Measurements from ENCODE around the gene TMEM14B. TPM values are rescaled to one million over a fixed set of nuclear protein-coding genes. Genes with fewer than 3 reads are reported as not detected.
"Not testable (repeated sequence)": the region's sequence is repeated elsewhere in the genome, so short reads cannot be mapped to it uniquely, and the experiment has no call there.

TMEM14B gene
- total RNA-seq: 102 TPM

GRCh38 chr6:10747251-10747972, at the start of gene TMEM14B:
Gene TMEM14B, plus strand, starts transcription at chr6:10747805. Its CDS starts 1,441 bp downstream, at chr6:10749246.
- DNase-seq: peak; percentile 99

GRCh38 chr6:10713962-10714361, 33.6 kb upstream of the TMEM14B start:
- no peak for DNase-seq

GRCh38 chr6:10719296-10719963, 28.2 kb upstream of the TMEM14B start:
- no peak for DNase-seq

- peak; percentile 61 for DNase-seq
Measured at GRCh38 chr6:10719964-10720264, 27.7 kb upstream of the TMEM14B start.

- peak; percentile 58 for DNase-seq
Measured at GRCh38 chr6:10720265-10720959, 27.2 kb upstream of the TMEM14B start.

GRCh38 chr6:10720960-10721849, 26.4 kb upstream of the TMEM14B start:
- not testable (repeated sequence) for DNase-seq

- no peak for DNase-seq
Measured at GRCh38 chr6:10721850-10722569, 25.6 kb upstream of the TMEM14B start.

- DNase-seq: no peak
Measured at GRCh38 chr6:10722570-10722819, 25.1 kb upstream of the TMEM14B start.

GRCh38 chr6:10722820-10723566, 24.6 kb upstream of the TMEM14B start, which contains the start of gene TMEM14C:
Gene TMEM14C, plus strand, starts transcription at chr6:10723070. Its CDS starts 1,544 bp downstream, at chr6:10724614.
- peak; percentile 99 for DNase-seq

GRCh38 chr6:10723567-10723881, 24.1 kb upstream of the TMEM14B start:
- DNase-seq: no peak

- no peak for DNase-seq
Measured at GRCh38 chr6:10725044-10725443, 22.6 kb upstream of the TMEM14B start.

GRCh38 chr6:10725716-10726115, 21.9 kb upstream of the TMEM14B start:
- no peak for DNase-seq

GRCh38 chr6:10730254-10730653, 17.4 kb upstream of the TMEM14B start:
- no peak for DNase-seq

GRCh38 chr6:10733151-10733715, 14.4 kb upstream of the TMEM14B start:
- no peak for DNase-seq

GRCh38 chr6:10733863-10734262, 13.7 kb upstream of the TMEM14B start:
- no peak for DNase-seq

GRCh38 chr6:10736731-10737130, 10.9 kb upstream of the TMEM14B start:
- DNase-seq: no peak

GRCh38 chr6:10740061-10740460, 7.5 kb upstream of the TMEM14B start:
- no peak for DNase-seq

GRCh38 chr6:10741643-10742042, 6.0 kb upstream of the TMEM14B start:
- not testable (repeated sequence) for DNase-seq

GRCh38 chr6:10742251-10742650, 5.4 kb upstream of the TMEM14B start:
- DNase-seq: no peak

- no peak for DNase-seq
Measured at GRCh38 chr6:10743515-10743914, 4.1 kb upstream of the TMEM14B start.

- DNase-seq: no peak
Measured at GRCh38 chr6:10745116-10745515, 2.5 kb upstream of the TMEM14B start.
